HepG2 (cell line): ENCODE results near the gene SEPTIN10. TPM values are rescaled to one million over a fixed set of nuclear protein-coding genes. Genes with fewer than 3 reads are reported as not detected.

Experiments
- ATAC-seq: fragments of 200-7000 bp; cut with Tn5 transposase; 3 replicates; pipeline ENCODE4 v1.9.1; 2020; ENCODE audit warnings: mild to moderate bottlenecking, moderate library complexity
- BruUV-seq: library from RNA; stranded (reverse); fragments of 400-500 nt; replicated peaks from 2 replicates; lab custom pipeline; 2021; lab: Mats Ljungman, UMichigan
- CTCF ChIA-PET: fragments of 300-600 bp; formaldehyde crosslinking; extraction: SDS; loops from one replicate; lab custom pipeline; 2021; ENCODE audit warnings: low total read pairs, inconsistent platforms, low intra/inter-chr PET ratio; lab: Yijun Ruan, JAX
- POLR2A ChIA-PET: fragments of 350-600 bp; sonication (Branson Sonifier 250); formaldehyde crosslinking; loops from one replicate; lab custom pipeline; 2020; ENCODE audit warnings: antibody characterized with exemption, inconsistent platforms; lab: Yijun Ruan, JAX
- DNase-seq: peaks from one replicate; pipeline ENCODE4 v3.0.0-alpha.2; 2015; ENCODE audit warnings: low spot score
- FAIRE-seq: peaks from 3 replicates; lab custom pipeline; 2011; peaks lifted over from hg19 to GRCh38; lab: Jason Lieb, UNC
- H2AFZ ChIP-seq: one replicate; pipeline ENCODE4 v1.6.1; 2011; ENCODE audit warnings: low read length, inconsistent platforms
- H3K27ac ChIP-seq: fragments of 300-600 bp; 3 replicates; pipeline ENCODE4 v1.8.0; 2011; ENCODE audit warnings: mixed run types, mild to moderate bottlenecking, mixed read lengths, low read length, inconsistent platforms; ENCODE audit not compliant: insufficient read depth; ENCODE audit errors: extremely low read length
- H3K27me3 ChIP-seq, 2 experiments: fragments of 200-600 bp in 1 of 2; 2 replicates in 1 of 2; 3 replicates in 1 of 2; pipeline versions ENCODE4 v1.6.0 to v1.8.0; 2011; ENCODE audit warnings: low read length in 2 of 2, mild to moderate bottlenecking in 2 of 2, moderate library complexity in 2 of 2, inconsistent platforms in 1 of 2; ENCODE audit not compliant: insufficient read depth in 2 of 2, control insufficient read depth in 1 of 2
- H3K36me3 ChIP-seq, 2 experiments: fragments of 200-600 bp in 1 of 2; replicated peaks in 1 of 2; 2 replicates in 1 of 2; 3 replicates in 1 of 2; pipeline versions ENCODE4 v1.5.1 to v1.8.0; 2011; ENCODE audit warnings: low read length in 2 of 2, inconsistent platforms in 1 of 2; ENCODE audit not compliant: insufficient read depth in 2 of 2, control insufficient read depth in 1 of 2
- H3K4me1 ChIP-seq: 2 replicates; pipeline ENCODE4 v1.5.1; 2012; ENCODE audit warnings: low read length, inconsistent platforms; ENCODE audit not compliant: insufficient read depth
- H3K4me2 ChIP-seq: 2 replicates; pipeline ENCODE4 v1.6.0; 2011; ENCODE audit warnings: low read depth, low read length, inconsistent platforms
- H3K4me3 ChIP-seq, 3 experiments: fragments of 200-600 bp in 1 of 3; sonication (generic), shearing (Covaris generic) in 1 of 3; replicated peaks in 1 of 3; 2 replicates each; pipeline ENCODE4 v1.5.1; 2011 to 2016; ENCODE audit warnings: low read length in 3 of 3, inconsistent platforms in 2 of 3, low read depth in 2 of 3, mild to moderate bottlenecking in 2 of 3, control low read depth in 1 of 3, mixed read lengths in 1 of 3; ENCODE audit not compliant: insufficient read depth in 1 of 3
- H3K79me2 ChIP-seq: one replicate; pipeline ENCODE4 v1.6.1; 2011; ENCODE audit warnings: low read length, inconsistent platforms; ENCODE audit not compliant: insufficient read depth
- H3K9ac ChIP-seq: 2 replicates; pipeline ENCODE4 v1.6.0; 2011; ENCODE audit warnings: mild to moderate bottlenecking, low read depth, low read length, inconsistent platforms; ENCODE audit not compliant: insufficient read depth
- H3K9me3 ChIP-seq: 2 replicates; pipeline ENCODE4 v1.5.1; 2012; ENCODE audit warnings: mild to moderate bottlenecking, low read length
- H4K20me1 ChIP-seq: 2 replicates; pipeline ENCODE4 v1.6.0; 2011; ENCODE audit warnings: inconsistent platforms, mild to moderate bottlenecking, low read length, moderate library complexity; ENCODE audit not compliant: insufficient read depth
- FOXA1 ChIP-seq, 2 experiments: fragments of 450-650 bp in 1 of 2; sonication (generic) in 1 of 2; formaldehyde crosslinking in 1 of 2; IDR thresholded peaks; 2 replicates each; pipeline versions ENCODE4 v1.4.0 to v1.6.1; 2016 to 2020; ENCODE audit warnings: missing genetic modification reagents in 1 of 2
- FOXC1 ChIP-seq: sonication (generic); formaldehyde crosslinking; IDR thresholded peaks from 2 replicates; pipeline ENCODE4 v1.8.0; 2022; ENCODE audit warnings: mild to moderate bottlenecking, missing genetic modification reagents, borderline replicate concordance
- MEIS2 ChIP-seq: sonication (generic); formaldehyde crosslinking; IDR thresholded peaks from 2 replicates; pipeline ENCODE4 v1.9.0; 2021; ENCODE audit warnings: mild to moderate bottlenecking, missing genetic modification reagents
- NFE2L2 ChIP-seq: fragments of 150-350 bp; IDR thresholded peaks from 2 replicates; pipeline ENCODE4 v1.6.1; 2014; ENCODE audit warnings: low read length
- NR1H2 ChIP-seq: sonication (generic); formaldehyde crosslinking; IDR thresholded peaks from 2 replicates; pipeline ENCODE4 v1.8.1; 2022; ENCODE audit warnings: low read depth, missing genetic modification reagents, borderline replicate concordance
- NR2C2 ChIP-seq: sonication (generic); formaldehyde crosslinking; IDR thresholded peaks from 2 replicates; pipeline ENCODE4 v1.4.0; 2020; ENCODE audit warnings: missing genetic modification reagents, mild to moderate bottlenecking, moderate library complexity, borderline replicate concordance
- REXO4 ChIP-seq: sonication (generic); formaldehyde crosslinking; IDR thresholded peaks from 2 replicates; pipeline ENCODE4 v1.8.0; 2022; ENCODE audit warnings: missing genetic modification reagents, mild to moderate bottlenecking, borderline replicate concordance
- RNF2 ChIP-seq: fragments of 450-650 bp; conservative IDR thresholded peaks from 2 replicates; pipeline ENCODE4 v1.6.1; 2016; ENCODE audit warnings: low read depth
- SKI ChIP-seq: fragments of 450-650 bp; IDR thresholded peaks from one replicate; pipeline ENCODE4 v1.6.1; 2018; ENCODE audit warnings: mild to moderate bottlenecking; ENCODE audit not compliant: partially characterized antibody
- TBL1XR1 ChIP-seq: fragments of 150-350 bp; IDR thresholded peaks from 2 replicates; pipeline ENCODE4 v1.6.1; 2014; ENCODE audit warnings: borderline replicate concordance, low read length; ENCODE audit not compliant: partially characterized antibody
- ZNF619 ChIP-seq: sonication (generic); formaldehyde crosslinking; IDR thresholded peaks from 2 replicates; pipeline ENCODE4 v1.4.0; 2020; ENCODE audit warnings: mild to moderate bottlenecking, missing genetic modification reagents
- ZNF672 ChIP-seq: sonication (generic); formaldehyde crosslinking; IDR thresholded peaks from 2 replicates; pipeline ENCODE4 v1.8.1; 2022; ENCODE audit warnings: missing genetic modification reagents
- ZNF792 ChIP-seq: IDR thresholded peaks from 2 replicates; pipeline ENCODE4 v1.6.1; 2016
- ZSCAN22 ChIP-seq: sonication (generic); formaldehyde crosslinking; IDR thresholded peaks from 2 replicates; pipeline ENCODE4 v1.4.0; 2020; ENCODE audit warnings: mild to moderate bottlenecking, missing genetic modification reagents
- ZSCAN25 ChIP-seq: sonication (generic); formaldehyde crosslinking; IDR thresholded peaks from 2 replicates; pipeline ENCODE4 v1.8.0; 2022; ENCODE audit warnings: mild to moderate bottlenecking, missing genetic modification reagents
- in situ Hi-C: cut with HindIII; loops from 2 replicates; pipeline ENCODE4 v1.10.0; 2017; ENCODE audit warnings: low pct_unique_long_range_greater_than_20kb; ENCODE audit not compliant: extremely low pct_ligation_motif_present
- intact Hi-C: fragments of 100-400 bp; cut with micrococcal nuclease; formaldehyde crosslinking; loops from one replicate; pipeline ENCODE4 v1.10.0; 2022; ENCODE audit not compliant: unreplicated experiment
- polyA plus RNA-seq, 8 experiments: library from polyadenylated mRNA; depleted of rRNA in 3 of 8; stranded (reverse) in 7 of 8; unstranded in 1 of 8; fragments of >200 nt; fragmentation: Illumina TruSeq in 4 of 8; extraction: Trizol in 4 of 8; gene quantifications; 2 replicates each; pipeline versions ENCODE4 v1.2.1 to v1.2.3, GENCODE V29; 2011 to 2016; ENCODE audit warnings: low read depth in 4 of 8, missing spikeins in 1 of 8, mixed read lengths in 1 of 8; ENCODE audit not compliant: insufficient read depth in 1 of 8
- total RNA-seq, 5 experiments: library from RNA; depleted of rRNA; stranded (reverse); fragments of >200 nt; fragmentation: Illumina TruSeq; extraction: Trizol; gene quantifications; 2 replicates each; pipeline ENCODE4 v1.2.3, GENCODE V29; 2016; ENCODE audit warnings: low read depth in 1 of 5
- TF ChIP-seq, protein P1 (sequence below): sonication (generic); formaldehyde crosslinking; IDR thresholded peaks from 2 replicates; pipeline ENCODE4 v1.4.0; 2020; ENCODE audit warnings: missing genetic modification reagents, borderline replicate concordance
- TF ChIP-seq, protein P2 (sequence below): sonication (generic); formaldehyde crosslinking; IDR thresholded peaks from 2 replicates; pipeline ENCODE4 v1.5.0; 2020; ENCODE audit warnings: missing genetic modification reagents
- TF ChIP-seq, protein P3 (sequence below): fragments of 450-650 bp; IDR thresholded peaks from 2 replicates; pipeline ENCODE4 v1.6.1; 2017

SEPTIN10 gene
- total and polyA plus RNA-seq, 2 of the 13 experiments (the other 11 are each of a cell fraction or from before 2014, with no cell fraction given) = 45.8 to 67.5 TPM

DNA sequence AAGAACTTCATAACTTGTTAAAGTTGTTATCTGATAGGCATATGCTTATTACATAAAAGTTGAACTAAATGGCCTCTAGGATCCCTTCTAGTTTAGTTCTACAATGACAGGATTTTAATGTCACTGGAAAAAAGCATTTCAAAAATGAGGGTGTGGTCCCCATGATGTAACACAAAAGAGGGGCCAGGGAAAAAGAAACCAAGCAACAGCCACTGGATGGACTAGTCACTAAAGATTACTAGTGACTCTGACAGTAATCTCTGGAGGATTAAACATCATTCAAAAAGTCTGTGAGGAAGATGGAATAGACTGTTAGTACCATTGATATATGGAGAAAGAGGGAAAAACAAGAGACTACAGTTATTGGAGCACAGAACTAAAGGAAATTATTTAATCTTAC, 22.6 kb downstream of the SEPTIN10 start:
- intact Hi-C loops (no loop called here), in situ Hi-C loops (no loop called here)
- Histone ChIP-seq H3K4me2 (no peak overlapping the region), H3K79me2 (peaks cover 46% of the 10 kb centered on the region), H2AFZ (no peak overlapping the region), H4K20me1 (no peaks in the 10 kb centered on the region; the same call in none of the 2 replicates), H3K36me3 (peaks cover 6 to 51% of the 10 kb centered on the region in 2 experiments; a peak in 4 of 5 replicates), H3K27me3 (no peaks in the 10 kb centered on the region), H3K9me3 (no peaks in the 10 kb centered on the region), H3K4me3 (no peak overlapping the region), H3K9ac (no peak overlapping the region), H3K4me1 (peaks cover 29% of the 10 kb centered on the region), H3K27ac (no peak overlapping the region)
- ATAC-seq (no peak), DNase-seq (no peak), FAIRE-seq (no peak)
- POLR2A ChIA-PET = no interaction called here
- no TSS peak for BruUV-seq
- CTCF ChIA-PET = no interaction called here
- TF ChIP-seq TBL1XR1 = no peak
- TF ChIP-seq SKI = no peak
- no peak for TF ChIP-seq NR1H2 (CRISPR knock-in tag)
- TF ChIP-seq MEIS2 (CRISPR knock-in tag) = no peak
- TF ChIP-seq ZNF619 (CRISPR knock-in tag) = no peak
- TF ChIP-seq NFE2L2 = no peak
- no peak for TF ChIP-seq ZNF792 (CRISPR knock-in tag)
- no peak for TF ChIP-seq NR2C2 (CRISPR knock-in tag)
- no peak for TF ChIP-seq FOXC1 (CRISPR knock-in tag)
- no peak for TF ChIP-seq RNF2
- TF ChIP-seq ZSCAN22 = no peak
- no peak for TF ChIP-seq FOXA1 (IDR thresholded peaks at IDR 0.05)
- TF ChIP-seq FOXA1 (CRISPR knock-in tag; IDR thresholded peaks at IDR 0.05) = no peak
- no peak for TF ChIP-seq ZNF672 (CRISPR knock-in tag)
- no peak for TF ChIP-seq ZSCAN25 (CRISPR knock-in tag)
- no peak for TF ChIP-seq REXO4 (CRISPR knock-in tag)
- TF ChIP-seq, protein P1, sequence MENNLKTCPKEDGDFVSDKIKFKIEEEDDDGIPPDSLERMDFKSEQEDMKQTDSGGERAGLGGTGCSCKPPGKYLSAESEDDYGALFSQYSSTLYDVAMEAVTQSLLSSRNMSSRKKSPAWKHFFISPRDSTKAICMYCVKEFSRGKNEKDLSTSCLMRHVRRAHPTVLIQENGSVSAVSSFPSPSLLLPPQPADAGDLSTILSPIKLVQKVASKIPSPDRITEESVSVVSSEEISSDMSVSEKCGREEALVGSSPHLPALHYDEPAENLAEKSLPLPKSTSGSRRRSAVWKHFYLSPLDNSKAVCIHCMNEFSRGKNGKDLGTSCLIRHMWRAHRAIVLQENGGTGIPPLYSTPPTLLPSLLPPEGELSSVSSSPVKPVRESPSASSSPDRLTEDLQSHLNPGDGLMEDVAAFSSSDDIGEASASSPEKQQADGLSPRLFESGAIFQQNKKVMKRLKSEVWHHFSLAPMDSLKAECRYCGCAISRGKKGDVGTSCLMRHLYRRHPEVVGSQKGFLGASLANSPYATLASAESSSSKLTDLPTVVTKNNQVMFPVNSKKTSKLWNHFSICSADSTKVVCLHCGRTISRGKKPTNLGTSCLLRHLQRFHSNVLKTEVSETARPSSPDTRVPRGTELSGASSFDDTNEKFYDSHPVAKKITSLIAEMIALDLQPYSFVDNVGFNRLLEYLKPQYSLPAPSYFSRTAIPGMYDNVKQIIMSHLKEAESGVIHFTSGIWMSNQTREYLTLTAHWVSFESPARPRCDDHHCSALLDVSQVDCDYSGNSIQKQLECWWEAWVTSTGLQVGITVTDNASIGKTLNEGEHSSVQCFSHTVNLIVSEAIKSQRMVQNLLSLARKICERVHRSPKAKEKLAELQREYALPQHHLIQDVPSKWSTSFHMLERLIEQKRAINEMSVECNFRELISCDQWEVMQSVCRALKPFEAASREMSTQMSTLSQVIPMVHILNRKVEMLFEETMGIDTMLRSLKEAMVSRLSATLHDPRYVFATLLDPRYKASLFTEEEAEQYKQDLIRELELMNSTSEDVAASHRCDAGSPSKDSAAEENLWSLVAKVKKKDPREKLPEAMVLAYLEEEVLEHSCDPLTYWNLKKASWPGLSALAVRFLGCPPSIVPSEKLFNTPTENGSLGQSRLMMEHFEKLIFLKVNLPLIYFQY = no peak
- TF ChIP-seq, protein P2, sequence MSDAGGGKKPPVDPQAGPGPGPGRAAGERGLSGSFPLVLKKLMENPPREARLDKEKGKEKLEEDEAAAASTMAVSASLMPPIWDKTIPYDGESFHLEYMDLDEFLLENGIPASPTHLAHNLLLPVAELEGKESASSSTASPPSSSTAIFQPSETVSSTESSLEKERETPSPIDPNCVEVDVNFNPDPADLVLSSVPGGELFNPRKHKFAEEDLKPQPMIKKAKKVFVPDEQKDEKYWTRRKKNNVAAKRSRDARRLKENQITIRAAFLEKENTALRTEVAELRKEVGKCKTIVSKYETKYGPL (CRISPR knock-in tag) = no peak
- TF ChIP-seq, protein P3, sequence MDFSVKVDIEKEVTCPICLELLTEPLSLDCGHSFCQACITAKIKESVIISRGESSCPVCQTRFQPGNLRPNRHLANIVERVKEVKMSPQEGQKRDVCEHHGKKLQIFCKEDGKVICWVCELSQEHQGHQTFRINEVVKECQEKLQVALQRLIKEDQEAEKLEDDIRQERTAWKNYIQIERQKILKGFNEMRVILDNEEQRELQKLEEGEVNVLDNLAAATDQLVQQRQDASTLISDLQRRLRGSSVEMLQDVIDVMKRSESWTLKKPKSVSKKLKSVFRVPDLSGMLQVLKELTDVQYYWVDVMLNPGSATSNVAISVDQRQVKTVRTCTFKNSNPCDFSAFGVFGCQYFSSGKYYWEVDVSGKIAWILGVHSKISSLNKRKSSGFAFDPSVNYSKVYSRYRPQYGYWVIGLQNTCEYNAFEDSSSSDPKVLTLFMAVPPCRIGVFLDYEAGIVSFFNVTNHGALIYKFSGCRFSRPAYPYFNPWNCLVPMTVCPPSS = no peak
